Measurements from ENCODE around the gene GDE1.

Gene GDE1

GRCh38 chr16:19540241-19540970 lies 18.5 kb upstream of the GDE1 start:
- H3K79me2 ChIP-seq (ENCODE audit: insufficient read depth, low read length) = no peaks in the 10 kb centered on the region
- no peaks in the 10 kb centered on the region for H3K4me1 ChIP-seq (ENCODE audit: insufficient read depth, low read length, poor library complexity, severe bottlenecking)
- no peak overlapping the region for H3K9ac ChIP-seq (ENCODE audit: low read depth, low read length, poor library complexity, severe bottlenecking)
- no peak overlapping the region for H3K4me2 ChIP-seq (ENCODE audit: low read depth, low read length, poor library complexity, severe bottlenecking)
- no peak overlapping the region for H2AFZ ChIP-seq (ENCODE audit: low read length)
- no peaks in the 10 kb centered on the region for H3K9me2 ChIP-seq (replicated peaks; ENCODE audit: low read depth, low read length)
- no peaks in the 10 kb centered on the region for H3K27me3 ChIP-seq (ENCODE audit: insufficient read depth, low read length, poor library complexity, severe bottlenecking)
- H4K20me1 ChIP-seq (ENCODE audit: insufficient read depth, low read length, poor library complexity, severe bottlenecking) = no peaks in the 10 kb centered on the region
- peaks cover 71% of the 10 kb centered on the region; the same call in 1 of the 2 replicates for H3K36me3 ChIP-seq (ENCODE audit: insufficient read depth, low read length)
- H3K4me3 ChIP-seq (ENCODE audit: low read length, poor library complexity, severe bottlenecking) = no peak overlapping the region
- no peaks in the 10 kb centered on the region for H3F3A ChIP-seq (ENCODE audit: low read depth)
- TF ChIP-seq CTCF (conservative IDR thresholded peaks at IDR 0.05; ENCODE audit: low read length) = no peak
- no peak for TF ChIP-seq EZH2phosphoT487 (IDR thresholded peaks at IDR 0.05; ENCODE audit: borderline replicate concordance)
- H3K9me3 ChIP-seq (ENCODE audit: insufficient read depth, low read depth, low read length) = no peaks in the 10 kb centered on the region; the same call in 1 of the 2 replicates

- H3K4me2 ChIP-seq (ENCODE audit: low read depth, low read length, poor library complexity, severe bottlenecking) = no peak overlapping the region
- TF ChIP-seq EZH2phosphoT487 (IDR thresholded peaks at IDR 0.05; ENCODE audit: borderline replicate concordance) = no peak
- TF ChIP-seq CTCF (conservative IDR thresholded peaks at IDR 0.05; ENCODE audit: low read length) = no peak
- no peak overlapping the region for H3K4me3 ChIP-seq (ENCODE audit: low read length, poor library complexity, severe bottlenecking)
- peaks cover 3% of the 10 kb centered on the region for H4K20me1 ChIP-seq (ENCODE audit: insufficient read depth, low read length, poor library complexity, severe bottlenecking)
- H3K9me2 ChIP-seq (replicated peaks; ENCODE audit: low read depth, low read length) = no peaks in the 10 kb centered on the region
- H3K36me3 ChIP-seq (ENCODE audit: insufficient read depth, low read length) = peaks cover 39% of the 10 kb centered on the region; the same call in 1 of the 2 replicates
- H3K27me3 ChIP-seq (ENCODE audit: insufficient read depth, low read length, poor library complexity, severe bottlenecking) = no peaks in the 10 kb centered on the region
- H3K9ac ChIP-seq (ENCODE audit: low read depth, low read length, poor library complexity, severe bottlenecking) = no peak overlapping the region
- peaks cover 15% of the 10 kb centered on the region for H3K79me2 ChIP-seq (ENCODE audit: insufficient read depth, low read length)
- H3F3A ChIP-seq (ENCODE audit: low read depth) = no peaks in the 10 kb centered on the region
- H3K9me3 ChIP-seq (ENCODE audit: insufficient read depth, low read depth, low read length) = no peaks in the 10 kb centered on the region
- no peak overlapping the region for H2AFZ ChIP-seq (ENCODE audit: low read length)
- peaks cover 15% of the 10 kb centered on the region for H3K4me1 ChIP-seq (ENCODE audit: insufficient read depth, low read length, poor library complexity, severe bottlenecking)
These were observed 10.7 kb upstream of the GDE1 start for GRCh38 chr16:19532601-19533000.

GRCh38 chr16:19528666-19529065 lies 6.8 kb upstream of the GDE1 start:
- no peak for TF ChIP-seq EZH2phosphoT487 (IDR thresholded peaks at IDR 0.05; ENCODE audit: borderline replicate concordance)
- TF ChIP-seq CTCF (conservative IDR thresholded peaks at IDR 0.05; ENCODE audit: low read length) = no peak
- Histone ChIP-seq H3K27me3 (ENCODE audit: insufficient read depth, low read length, poor library complexity, severe bottlenecking) (peaks cover 7% of the 10 kb centered on the region), H3K9ac (ENCODE audit: low read depth, low read length, poor library complexity, severe bottlenecking) (no peak overlapping the region), H3K4me1 (ENCODE audit: insufficient read depth, low read length, poor library complexity, severe bottlenecking) (peaks cover 37% of the 10 kb centered on the region), H3F3A (ENCODE audit: low read depth) (no peaks in the 10 kb centered on the region), H4K20me1 (ENCODE audit: insufficient read depth, low read length, poor library complexity, severe bottlenecking) (peaks cover 7% of the 10 kb centered on the region), H2AFZ (ENCODE audit: low read length) (no peak overlapping the region), H3K4me3 (ENCODE audit: low read length, poor library complexity, severe bottlenecking) (no peak overlapping the region), H3K9me2 (replicated peaks; ENCODE audit: low read depth, low read length) (no peaks in the 10 kb centered on the region), H3K9me3 (ENCODE audit: insufficient read depth, low read depth, low read length) (no peaks in the 10 kb centered on the region), H3K79me2 (ENCODE audit: insufficient read depth, low read length) (peaks cover 50% of the 10 kb centered on the region), H3K4me2 (ENCODE audit: low read depth, low read length, poor library complexity, severe bottlenecking) (peak overlapping the region; percentile 96), H3K36me3 (ENCODE audit: insufficient read depth, low read length) (peaks cover 21% of the 10 kb centered on the region; the same call in 1 of the 2 replicates)
